ENCODE data around the gene FYN. TPM values are rescaled to one million over a fixed set of nuclear protein-coding genes. Genes with fewer than 3 reads are reported as not detected.

The FYN gene
- total and polyA plus RNA-seq, 10 of the 15 experiments (the other 5 are each of a cell fraction or from before 2014, with no cell fraction given), result 51.4 to 247 (median 138) TPM

GRCh38 chr6:111750753-111751673 is 122.2 kb downstream of the FYN start (continued):
- TF ChIP-seq ZBTB33 (IDR thresholded peaks at IDR 0.05), result no peak
- no peak for TF ChIP-seq SIX5 (IDR thresholded peaks at IDR 0.05; ENCODE audit: low read depth, low read length, severe bottlenecking)
- TF ChIP-seq RFX5 (IDR thresholded peaks at IDR 0.05; ENCODE audit: low read depth, low read length), result no peak
- no peak for TF ChIP-seq ZNF24 (IDR thresholded peaks at IDR 0.05)
- TF ChIP-seq, protein P1, sequence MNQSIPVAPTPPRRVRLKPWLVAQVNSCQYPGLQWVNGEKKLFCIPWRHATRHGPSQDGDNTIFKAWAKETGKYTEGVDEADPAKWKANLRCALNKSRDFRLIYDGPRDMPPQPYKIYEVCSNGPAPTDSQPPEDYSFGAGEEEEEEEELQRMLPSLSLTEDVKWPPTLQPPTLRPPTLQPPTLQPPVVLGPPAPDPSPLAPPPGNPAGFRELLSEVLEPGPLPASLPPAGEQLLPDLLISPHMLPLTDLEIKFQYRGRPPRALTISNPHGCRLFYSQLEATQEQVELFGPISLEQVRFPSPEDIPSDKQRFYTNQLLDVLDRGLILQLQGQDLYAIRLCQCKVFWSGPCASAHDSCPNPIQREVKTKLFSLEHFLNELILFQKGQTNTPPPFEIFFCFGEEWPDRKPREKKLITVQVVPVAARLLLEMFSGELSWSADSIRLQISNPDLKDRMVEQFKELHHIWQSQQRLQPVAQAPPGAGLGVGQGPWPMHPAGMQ (IDR thresholded peaks at IDR 0.05; ENCODE audit: borderline replicate concordance), result no peak
- TF ChIP-seq MYB (IDR thresholded peaks at IDR 0.05; ENCODE audit: borderline replicate concordance, low read depth, low read length), result no peak
- TF ChIP-seq ETV6 (conservative IDR thresholded peaks at IDR 0.05 in 1 of 2, IDR thresholded peaks at IDR 0.05 in 1 of 2; ENCODE audit: borderline replicate concordance in 1 of 2, low read depth in 1 of 2), result no peak
- no peak for TF ChIP-seq ZNF207 (IDR thresholded peaks at IDR 0.05; ENCODE audit: borderline replicate concordance)
- no peak for TF ChIP-seq RCOR1 (conservative IDR thresholded peaks at IDR 0.05; ENCODE audit: low read depth, low read length)
- TF ChIP-seq TCF3 (IDR thresholded peaks at IDR 0.05; ENCODE audit: borderline replicate concordance, insufficient read depth, low read depth, low read length), result no peak
- no peak for TF ChIP-seq NR2C2 (IDR thresholded peaks at IDR 0.05; ENCODE audit: borderline replicate concordance, control insufficient read depth, insufficient read length, low read depth)
- TF ChIP-seq RBBP5 (conservative IDR thresholded peaks at IDR 0.05), result no peak
- TF ChIP-seq TCF12 (IDR thresholded peaks at IDR 0.05; ENCODE audit: low read depth, low read length), result no peak
- TF ChIP-seq KAT2A (conservative IDR thresholded peaks at IDR 0.05; ENCODE audit: control insufficient read depth, low read depth, low read length), result no peak
- TF ChIP-seq FOXK2 (IDR thresholded peaks at IDR 0.05), result no peak; the same call in 1 of the 2 replicates
- TF ChIP-seq ZSCAN29 (IDR thresholded peaks at IDR 0.05), result no peak
- TF ChIP-seq ZNF622 (IDR thresholded peaks at IDR 0.05), result no peak
- TF ChIP-seq, protein P2, sequence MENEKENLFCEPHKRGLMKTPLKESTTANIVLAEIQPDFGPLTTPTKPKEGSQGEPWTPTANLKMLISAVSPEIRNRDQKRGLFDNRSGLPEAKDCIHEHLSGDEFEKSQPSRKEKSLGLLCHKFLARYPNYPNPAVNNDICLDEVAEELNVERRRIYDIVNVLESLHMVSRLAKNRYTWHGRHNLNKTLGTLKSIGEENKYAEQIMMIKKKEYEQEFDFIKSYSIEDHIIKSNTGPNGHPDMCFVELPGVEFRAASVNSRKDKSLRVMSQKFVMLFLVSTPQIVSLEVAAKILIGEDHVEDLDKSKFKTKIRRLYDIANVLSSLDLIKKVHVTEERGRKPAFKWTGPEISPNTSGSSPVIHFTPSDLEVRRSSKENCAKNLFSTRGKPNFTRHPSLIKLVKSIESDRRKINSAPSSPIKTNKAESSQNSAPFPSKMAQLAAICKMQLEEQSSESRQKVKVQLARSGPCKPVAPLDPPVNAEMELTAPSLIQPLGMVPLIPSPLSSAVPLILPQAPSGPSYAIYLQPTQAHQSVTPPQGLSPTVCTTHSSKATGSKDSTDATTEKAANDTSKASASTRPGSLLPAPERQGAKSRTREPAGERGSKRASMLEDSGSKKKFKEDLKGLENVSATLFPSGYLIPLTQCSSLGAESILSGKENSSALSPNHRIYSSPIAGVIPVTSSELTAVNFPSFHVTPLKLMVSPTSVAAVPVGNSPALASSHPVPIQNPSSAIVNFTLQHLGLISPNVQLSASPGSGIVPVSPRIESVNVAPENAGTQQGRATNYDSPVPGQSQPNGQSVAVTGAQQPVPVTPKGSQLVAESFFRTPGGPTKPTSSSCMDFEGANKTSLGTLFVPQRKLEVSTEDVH (IDR thresholded peaks at IDR 0.05; ENCODE audit: low read depth, partially characterized antibody), result no peak
- 0 out of 2 replicates have a peak, but pooled peaks have one; percentile 33 for TF ChIP-seq PAX5 (IDR thresholded peaks at IDR 0.05; ENCODE audit: borderline replicate concordance, low read depth, low read length)
- no peak for TF ChIP-seq ZNF217 (IDR thresholded peaks at IDR 0.05)
- TF ChIP-seq ZZZ3 (IDR thresholded peaks at IDR 0.05; ENCODE audit: control insufficient read depth, insufficient read length, low read depth), result no peak
- no peak for TF ChIP-seq EZH2 (IDR thresholded peaks at IDR 0.05; ENCODE audit: borderline replicate concordance, control insufficient read depth, low read depth, low read length)
- TF ChIP-seq CBFB (IDR thresholded peaks at IDR 0.05; ENCODE audit: low read depth), result no peak
- no peak for TF ChIP-seq MXI1 (IDR thresholded peaks at IDR 0.05; ENCODE audit: low read depth, low read length)
